ENCODE results near the gene TSHZ3. TPM values are rescaled to one million over a fixed set of nuclear protein-coding genes. Genes with fewer than 3 reads are reported as not detected.

Gene TSHZ3
- total RNA-seq, 1 experiment from 2014 or later: 3.2 TPM

DNA sequence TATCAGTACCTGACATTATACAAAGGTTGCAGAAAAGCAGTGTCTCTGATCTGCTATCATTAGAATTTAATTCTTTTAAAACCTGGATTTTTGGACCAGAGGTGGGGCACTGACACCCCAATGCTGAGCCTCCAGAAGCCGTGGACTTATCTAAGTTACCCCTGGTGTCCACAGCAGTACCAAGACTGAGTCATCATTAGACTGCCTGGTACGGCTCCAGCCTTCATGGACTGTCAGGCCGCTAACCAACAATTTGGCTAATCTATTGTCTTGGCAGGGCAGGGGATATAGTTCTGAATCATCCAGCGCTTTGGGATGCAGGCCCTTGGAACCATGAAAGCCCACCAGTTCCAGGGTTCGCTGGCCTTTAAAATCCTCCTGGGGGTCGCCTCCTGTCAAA lies 78.3 kb downstream of the TSHZ3 start:
- no peak overlapping the region for H3K4me2 ChIP-seq (ENCODE audit: insufficient read depth, insufficient read length, low read length)
- Mint-ChIP-seq H3K36me3 (ENCODE audit: insufficient read depth in 1 of 3, low read depth in 3 of 3) (no peaks in the 10 kb centered on the region), H3K4me1 (peaks cover 6 to 18% of the 10 kb centered on the region in 2 experiments), H3K4me3 (no peak overlapping the region), H3K27ac (no peak overlapping the region), H3K27me3 (ENCODE audit: low read depth) (no peaks in the 10 kb centered on the region), H3K9me3 (no peaks in the 10 kb centered on the region)
- no peak overlapping the region for H3K9ac ChIP-seq (ENCODE audit: extremely low read depth, insufficient read length, low read length)
- H3K56ac ChIP-seq (ENCODE audit: insufficient read length, low read depth, low read length): no peak overlapping the region
- H3K18ac ChIP-seq (ENCODE audit: insufficient read length, low read depth, low read length): no peak overlapping the region
- H3K79me2 ChIP-seq (ENCODE audit: insufficient read depth, low read length): no peaks in the 10 kb centered on the region
- no peak overlapping the region for H2BK120ac ChIP-seq (ENCODE audit: low read depth, low read length, poor library complexity, severe bottlenecking)
- H4K8ac ChIP-seq (replicated peaks; ENCODE audit: insufficient read length, low read depth, low read length): no peak overlapping the region
- H4K5ac ChIP-seq (ENCODE audit: insufficient read length, low read depth, low read length): no peak overlapping the region
- no peak overlapping the region for H4K91ac ChIP-seq (ENCODE audit: insufficient read length, low read depth, low read length)
- H2AFZ ChIP-seq (ENCODE audit: low read length): no peak overlapping the region
- no peaks in the 10 kb centered on the region for H3K27me3 ChIP-seq (ENCODE audit: insufficient read depth, low read length)
- no peaks in the 10 kb centered on the region for H3K23me2 ChIP-seq (ENCODE audit: insufficient read length, low read depth, low read length, poor library complexity, severe bottlenecking)
- H3K9me3 ChIP-seq (ENCODE audit: control insufficient read depth, low read depth, low read length): no peaks in the 10 kb centered on the region
- no peak overlapping the region for H3K27ac ChIP-seq (ENCODE audit: insufficient read length, low read depth, low read length)
- no peak overlapping the region for H3T11ph ChIP-seq (ENCODE audit: low read length)
- H2BK20ac ChIP-seq (ENCODE audit: low read depth, low read length, poor library complexity, severe bottlenecking): no peak overlapping the region
- H3K14ac ChIP-seq (ENCODE audit: insufficient read depth, low read length): no peak overlapping the region
- no peak overlapping the region for H2BK5ac ChIP-seq (ENCODE audit: insufficient read length, low read length)
- H4K20me1 ChIP-seq (ENCODE audit: control insufficient read depth, insufficient read depth, insufficient read length): no peaks in the 10 kb centered on the region
- DNase-seq: no peak
- no peak overlapping the region for H2BK12ac ChIP-seq (ENCODE audit: insufficient read length, low read depth, low read length)
- WGBS (ENCODE audit: extremely low coverage, insufficient read length, low lambda C conversion rate): no CpG with 5 or more reads among the region's 6 CpGs
- TF ChIP-seq, protein P1, sequence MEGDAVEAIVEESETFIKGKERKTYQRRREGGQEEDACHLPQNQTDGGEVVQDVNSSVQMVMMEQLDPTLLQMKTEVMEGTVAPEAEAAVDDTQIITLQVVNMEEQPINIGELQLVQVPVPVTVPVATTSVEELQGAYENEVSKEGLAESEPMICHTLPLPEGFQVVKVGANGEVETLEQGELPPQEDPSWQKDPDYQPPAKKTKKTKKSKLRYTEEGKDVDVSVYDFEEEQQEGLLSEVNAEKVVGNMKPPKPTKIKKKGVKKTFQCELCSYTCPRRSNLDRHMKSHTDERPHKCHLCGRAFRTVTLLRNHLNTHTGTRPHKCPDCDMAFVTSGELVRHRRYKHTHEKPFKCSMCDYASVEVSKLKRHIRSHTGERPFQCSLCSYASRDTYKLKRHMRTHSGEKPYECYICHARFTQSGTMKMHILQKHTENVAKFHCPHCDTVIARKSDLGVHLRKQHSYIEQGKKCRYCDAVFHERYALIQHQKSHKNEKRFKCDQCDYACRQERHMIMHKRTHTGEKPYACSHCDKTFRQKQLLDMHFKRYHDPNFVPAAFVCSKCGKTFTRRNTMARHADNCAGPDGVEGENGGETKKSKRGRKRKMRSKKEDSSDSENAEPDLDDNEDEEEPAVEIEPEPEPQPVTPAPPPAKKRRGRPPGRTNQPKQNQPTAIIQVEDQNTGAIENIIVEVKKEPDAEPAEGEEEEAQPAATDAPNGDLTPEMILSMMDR (conservative IDR thresholded peaks at IDR 0.05): no peak
- H2BK15ac ChIP-seq (ENCODE audit: low read depth, low read length): no peak overlapping the region
- H2AK5ac ChIP-seq (ENCODE audit: insufficient read length, low read length): no peak overlapping the region
- no peak overlapping the region for H3K23ac ChIP-seq (ENCODE audit: insufficient read length, low read depth, low read length)
- no peaks in the 10 kb centered on the region for H3K79me1 ChIP-seq (ENCODE audit: insufficient read depth, low read depth, low read length, poor library complexity, severe bottlenecking)
- H3K4ac ChIP-seq (ENCODE audit: low read depth, low read length): no peak overlapping the region
- H3K4me1 ChIP-seq (ENCODE audit: insufficient read depth, low read length): no peaks in the 10 kb centered on the region
